ENCODE results near the gene HMGCR.

HMGCR gene

DNA sequence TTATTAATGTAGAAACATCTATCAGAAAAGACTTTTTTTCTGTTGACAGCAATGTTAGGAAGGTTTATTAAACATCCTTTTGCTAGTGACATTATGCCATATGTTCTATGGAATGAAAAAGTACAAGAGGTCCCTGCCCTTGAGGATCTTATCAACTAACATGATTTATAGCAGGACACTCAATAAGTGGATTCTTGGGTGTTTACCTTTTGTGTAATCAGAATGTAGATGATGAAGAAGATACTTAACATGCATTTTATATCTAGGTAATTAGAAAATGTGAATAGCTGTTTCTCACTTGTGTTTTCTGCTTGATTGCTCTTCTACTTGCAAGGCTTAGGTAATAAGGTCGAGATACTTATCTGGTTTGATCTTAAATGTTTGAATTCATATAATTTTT lies 4.9 kb downstream of the HMGCR start:
- no peak for FAIRE-seq

DNA sequence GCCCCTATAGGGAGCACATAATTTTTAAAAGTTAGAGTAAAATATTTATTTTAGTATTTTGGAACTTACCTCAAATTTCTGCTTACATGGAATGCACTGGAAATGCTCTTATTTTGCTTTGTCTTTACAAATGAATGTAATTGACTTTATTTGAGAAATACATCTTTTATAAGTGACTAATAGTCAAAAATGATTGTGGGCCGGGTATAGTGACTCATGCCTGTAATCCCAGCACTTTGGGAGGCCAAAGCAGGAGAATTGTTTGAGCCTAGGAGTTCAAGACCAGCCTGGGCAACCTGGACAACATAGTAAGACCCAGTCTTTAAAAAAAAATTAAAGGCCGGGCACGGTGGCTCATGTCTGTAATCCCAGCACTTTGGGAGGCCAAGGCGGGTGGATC lies 5.8 kb downstream of the HMGCR start:
- FAIRE-seq = no peak

GRCh38 chr5:75348241-75348640 lies 11.2 kb downstream of the HMGCR start:
- no peak for FAIRE-seq

- FAIRE-seq = no peak
Observed at GRCh38 chr5:75349663-75350062, 12.6 kb downstream of the HMGCR start.

DNA sequence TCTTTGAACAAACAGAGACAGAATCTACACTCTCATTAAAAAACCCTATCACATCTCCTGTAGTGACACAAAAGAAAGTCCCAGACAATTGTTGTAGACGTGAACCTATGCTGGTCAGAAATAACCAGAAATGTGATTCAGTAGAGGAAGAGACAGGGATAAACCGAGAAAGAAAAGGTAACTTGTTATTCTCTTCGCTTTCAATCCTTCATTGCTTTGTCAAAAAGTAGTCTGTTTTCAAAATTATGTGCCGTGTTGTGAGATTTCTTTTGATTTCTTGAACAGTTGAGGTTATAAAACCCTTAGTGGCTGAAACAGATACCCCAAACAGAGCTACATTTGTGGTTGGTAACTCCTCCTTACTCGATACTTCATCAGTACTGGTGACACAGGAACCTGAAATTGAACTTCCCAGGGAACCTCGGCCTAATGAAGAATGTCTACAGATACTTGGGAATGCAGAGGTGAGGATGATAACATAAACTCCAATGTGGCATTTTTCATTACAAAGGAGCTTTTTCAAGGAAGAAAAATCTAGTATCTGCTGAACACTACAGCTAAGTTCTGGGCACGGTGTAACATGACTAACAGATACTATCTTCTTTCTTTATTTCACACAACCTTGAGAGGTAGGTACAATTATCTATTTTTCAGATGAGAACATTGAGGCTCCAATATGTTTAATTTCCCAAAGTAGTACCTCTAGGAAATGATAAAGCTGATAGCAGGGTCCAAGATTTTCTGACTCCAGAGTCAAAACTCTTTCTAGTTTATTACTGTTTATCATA lies 14.3 kb downstream of the HMGCR start:
- no peak for FAIRE-seq

- no peak for FAIRE-seq
Observed at GRCh38 chr5:75355236-75355635, 18.2 kb downstream of the HMGCR start.

- FAIRE-seq = no peak
Observed at GRCh38 chr5:75356719-75357118, 19.7 kb downstream of the HMGCR start.

GRCh38 chr5:75358117-75358516 lies 21.1 kb downstream of the HMGCR start:
- no peak for FAIRE-seq

DNA sequence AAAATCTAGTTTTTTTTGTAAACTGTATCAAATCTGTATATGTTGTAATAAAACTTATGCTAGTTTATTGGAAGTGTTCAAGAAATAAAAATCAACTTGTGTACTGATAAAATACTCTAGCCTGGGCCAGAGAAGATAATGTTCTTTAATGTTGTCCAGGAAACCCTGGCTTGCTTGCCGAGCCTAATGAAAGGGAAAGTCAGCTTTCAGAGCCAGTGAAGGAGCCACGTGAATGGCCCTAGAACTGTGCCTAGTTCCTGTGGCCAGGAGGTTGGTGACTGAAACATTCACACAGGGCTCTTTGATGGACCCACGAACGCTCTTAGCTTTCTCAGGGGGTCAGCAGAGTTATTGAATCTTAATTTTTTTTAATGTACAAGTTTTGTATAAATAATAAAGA lies 24.3 kb downstream of the HMGCR start:
- no peak for FAIRE-seq

DNA sequence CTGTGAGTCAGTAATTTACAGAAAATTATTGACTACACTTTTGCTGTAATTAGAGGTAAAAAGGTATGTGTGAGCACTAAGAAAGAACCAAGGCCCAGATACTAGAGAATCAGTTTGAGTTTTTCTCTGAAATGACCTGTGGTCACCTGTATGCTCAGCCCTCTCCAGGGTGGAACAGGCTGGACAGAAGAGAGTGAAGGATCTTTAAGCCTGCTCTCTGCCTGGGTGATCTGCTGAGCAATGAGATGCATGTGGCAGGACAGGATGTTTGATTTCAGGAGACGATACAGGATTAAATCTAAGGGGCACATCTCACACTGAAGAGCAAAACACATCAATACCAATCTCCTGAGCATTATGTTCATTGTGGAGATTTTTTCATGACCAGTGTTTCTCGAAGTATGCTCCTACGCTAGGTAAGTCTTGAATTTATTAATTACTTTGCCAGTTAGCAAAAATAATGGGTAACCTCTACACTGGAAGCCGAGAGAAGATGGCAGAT lies 25.5 kb downstream of the HMGCR start:
- FAIRE-seq = no peak

GRCh38 chr5:75363111-75363510 lies 26.1 kb downstream of the HMGCR start:
- FAIRE-seq = no peak

- no peak for FAIRE-seq
Observed at GRCh38 chr5:75363726-75364495, 26.9 kb downstream of the HMGCR start.

DNA sequence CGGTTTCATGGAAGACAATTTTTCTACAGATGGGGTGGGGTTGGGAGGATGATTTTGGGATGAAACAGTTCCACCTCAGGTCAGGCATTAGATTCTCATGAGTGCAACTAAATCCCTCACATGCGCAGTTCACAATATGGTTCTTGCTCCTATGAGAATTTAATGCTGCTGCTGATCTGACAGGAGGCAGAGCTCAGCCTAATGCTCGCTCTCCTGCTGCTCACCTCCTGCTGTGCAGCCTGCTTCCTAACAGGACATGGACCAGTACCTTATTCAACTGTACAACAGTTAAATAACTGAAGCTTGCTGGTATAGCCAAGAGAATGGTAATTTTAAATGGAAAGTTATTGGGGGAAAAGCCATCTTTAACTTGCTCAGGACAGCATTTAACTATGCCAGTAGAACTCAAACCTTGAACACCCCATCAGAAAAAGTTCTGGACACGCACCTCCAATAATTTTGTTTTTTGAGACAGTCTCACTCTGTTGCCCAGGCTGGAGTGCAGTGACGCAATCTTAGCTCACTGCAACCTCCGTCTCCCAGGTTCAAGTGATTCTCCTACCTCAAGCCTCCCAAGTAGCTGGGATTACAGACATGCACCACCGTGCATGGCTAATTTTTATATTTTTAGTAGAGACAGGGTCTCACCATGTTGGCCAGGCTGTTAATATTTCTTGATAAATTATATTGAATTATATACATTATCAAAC lies 27.7 kb downstream of the HMGCR start:
- FAIRE-seq = no peak

DNA sequence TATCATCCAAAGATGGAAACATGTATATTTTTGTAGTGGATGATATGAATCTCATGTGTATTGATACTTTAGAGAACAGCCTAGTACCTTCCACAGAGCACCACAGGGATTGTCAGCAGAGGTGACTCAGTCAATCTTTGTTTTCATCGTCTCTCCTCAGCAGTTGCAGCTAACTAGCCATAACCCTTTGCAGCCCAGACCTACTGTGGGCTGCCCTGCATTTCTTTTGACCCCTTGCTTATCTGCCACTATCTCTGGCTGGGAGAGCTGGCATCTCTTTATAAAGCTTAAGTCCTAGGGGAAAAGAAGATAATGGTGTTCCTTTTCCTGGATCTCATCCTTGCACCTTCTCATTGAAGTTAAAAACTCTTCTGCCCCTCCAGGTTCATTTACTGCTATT lies 28.7 kb downstream of the HMGCR start:
- FAIRE-seq = no peak

- no peak for FAIRE-seq
Observed at GRCh38 chr5:75366787-75367186, 29.8 kb downstream of the HMGCR start.

- no peak for FAIRE-seq
Observed at GRCh38 chr5:75367401-75367800, 30.4 kb downstream of the HMGCR start.

DNA sequence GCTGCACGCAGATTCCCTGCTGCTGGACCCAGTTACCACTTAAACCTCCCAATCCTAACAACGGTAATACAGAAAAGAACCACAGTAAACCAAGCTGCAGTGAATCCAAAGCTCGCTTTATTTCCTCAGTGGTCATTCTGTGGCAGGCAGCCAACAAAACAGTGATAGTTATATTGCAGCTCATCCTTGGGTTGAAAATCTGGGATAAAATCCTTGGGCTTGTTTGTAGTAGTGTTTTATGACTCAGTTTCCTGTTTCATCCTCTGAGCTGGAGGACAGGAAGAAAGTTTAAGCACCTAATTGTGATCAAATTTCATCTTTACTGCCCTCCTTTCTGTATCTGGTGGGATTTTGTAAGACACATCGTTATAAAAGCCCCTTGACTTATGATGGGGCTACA lies 31.4 kb downstream of the HMGCR start:
- no peak for FAIRE-seq

GRCh38 chr5:75373862-75374261 lies 36.8 kb downstream of the HMGCR start:
- no peak for FAIRE-seq

DNA sequence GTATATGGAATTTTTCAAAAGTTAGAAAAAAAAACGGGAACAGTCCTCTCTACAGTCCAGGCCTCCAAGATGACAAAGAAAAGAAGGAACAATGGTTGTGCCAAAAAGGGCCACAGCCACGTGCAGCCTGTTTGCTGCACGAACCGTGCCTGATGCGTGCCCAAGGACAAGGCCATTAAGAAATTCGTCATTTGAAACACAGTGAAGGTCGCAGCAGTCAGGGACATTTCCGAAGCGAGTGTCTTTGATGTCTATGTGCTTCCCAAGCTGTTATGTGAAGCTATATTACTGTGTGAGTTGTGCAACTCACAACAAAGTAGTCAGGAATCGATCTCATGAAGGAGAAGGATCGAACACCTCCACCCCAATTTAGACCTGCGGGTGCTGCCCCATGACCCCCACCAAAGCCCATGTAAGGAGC lies 37.4 kb downstream of the HMGCR start:
- no peak for FAIRE-seq

DNA sequence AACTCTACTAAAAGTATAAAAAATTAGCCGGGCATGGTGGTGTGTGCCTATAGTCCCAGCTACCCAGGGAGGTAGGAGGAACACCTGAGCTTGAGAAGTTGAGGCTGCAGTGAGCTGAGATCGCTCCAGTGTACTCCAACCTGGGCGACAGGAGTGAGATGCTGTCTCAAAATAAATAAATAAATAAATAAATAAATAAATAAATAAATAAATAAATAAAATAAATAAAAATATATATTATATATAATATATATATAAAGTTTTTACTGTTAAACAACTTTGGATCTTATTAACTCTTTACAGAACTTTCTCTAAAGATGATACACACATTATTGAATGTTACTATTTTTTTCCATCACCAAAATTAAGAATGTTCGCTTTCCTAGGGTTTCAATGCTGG lies 38.4 kb downstream of the HMGCR start:
- FAIRE-seq = no peak

- no peak for FAIRE-seq
Observed at GRCh38 chr5:75380099-75380498, 43.1 kb downstream of the HMGCR start.

- no peak for FAIRE-seq
Observed at GRCh38 chr5:75381456-75381855, 44.4 kb downstream of the HMGCR start.

- no peak for FAIRE-seq
Observed at GRCh38 chr5:75384218-75384617, 47.2 kb downstream of the HMGCR start.
